ENCODE results near the gene FOXS1. TPM values are rescaled to one million over a fixed set of nuclear protein-coding genes. Genes with fewer than 3 reads are reported as not detected.
A peak's percentile ranks its signal among the peaks of the same experiment; 100 is the strongest.

The FOXS1 gene
- total RNA-seq, 3 donors from 2014 or later = 0.60 TPM; not detected in 2

- intact Hi-C loops (cut with DNase I, micrococcal nuclease) = loop anchor here in 1 of 2 donors (5.0 kb wide), 1 partner anchor 215 kb away; no protein-coding TSS in a partner anchor
- DNase-seq (peak; percentile 74 to 80 (median 75)), ATAC-seq (peak; percentile 89)
- Histone ChIP-seq H3K4me1 (ENCODE audit: low read depth) (no peaks in the 10 kb centered on the region), H3K4me3 (no peak overlapping the region), H3K36me3 (ENCODE audit: low read depth) (no peaks in the 10 kb centered on the region), H3K9me3 (no peaks in the 10 kb centered on the region)
- peak; percentile 98 for TF ChIP-seq CTCF (IDR thresholded peaks at IDR 0.05)
These were observed 22.7 kb downstream of the FOXS1 start for GRCh38 chr20:31822421-31823330.

GRCh38 chr20:31821427-31821826, 24.0 kb downstream of the FOXS1 start:
- ATAC-seq (no peak), DNase-seq (no peak)
- no peak for TF ChIP-seq CTCF (IDR thresholded peaks at IDR 0.05)
- H3K4me1 ChIP-seq (ENCODE audit: low read depth) = no peaks in the 10 kb centered on the region
- H3K9me3 ChIP-seq = no peaks in the 10 kb centered on the region
- H3K4me3 ChIP-seq = no peak overlapping the region
- no peaks in the 10 kb centered on the region for H3K36me3 ChIP-seq (ENCODE audit: low read depth)
- intact Hi-C loops (cut with DNase I, micrococcal nuclease) = loop anchor here in 1 of 2 donors (5.0 kb wide), 1 partner anchor 216 kb away; no protein-coding TSS in a partner anchor

- no peak for ATAC-seq
- TF ChIP-seq CTCF (IDR thresholded peaks at IDR 0.05) = no peak
- H3K4me3 ChIP-seq = no peak overlapping the region
- H3K36me3 ChIP-seq (ENCODE audit: low read depth) = no peaks in the 10 kb centered on the region
- no peak for DNase-seq
- H3K9me3 ChIP-seq = no peaks in the 10 kb centered on the region
- intact Hi-C loops (cut with DNase I, micrococcal nuclease) = loop anchor here in 1 of 2 donors (5.0 kb wide), 1 partner anchor 217 kb away; no protein-coding TSS in a partner anchor
- H3K4me1 ChIP-seq (ENCODE audit: low read depth) = peaks cover 5% of the 10 kb centered on the region
These were observed 25.2 kb downstream of the FOXS1 start for GRCh38 chr20:31820228-31820627.

GRCh38 chr20:31819083-31819784, 26.2 kb downstream of the FOXS1 start, which contains the start of gene MYLK2:
MYLK2 (plus strand) TSS chr20:31819356; CDS start chr20:31819581, 225 bp downstream.
- no peaks in the 10 kb centered on the region for H3K36me3 ChIP-seq (ENCODE audit: low read depth)
- DNase-seq (no peak), ATAC-seq (no peak)
- peaks cover 5% of the 10 kb centered on the region for H3K4me1 ChIP-seq (ENCODE audit: low read depth)
- no peak within 1 kb of the TSS for H3K4me3 ChIP-seq
- no peaks in the 10 kb centered on the region for H3K9me3 ChIP-seq
- intact Hi-C loops (cut with DNase I, micrococcal nuclease) = no loop called here
- TF ChIP-seq CTCF (IDR thresholded peaks at IDR 0.05) = no peak

- TF ChIP-seq CTCF (IDR thresholded peaks at IDR 0.05) = no peak
- Histone ChIP-seq H3K36me3 (ENCODE audit: low read depth) (no peaks in the 10 kb centered on the region), H3K4me3 (no peak overlapping the region), H3K9me3 (no peaks in the 10 kb centered on the region), H3K4me1 (ENCODE audit: low read depth) (peaks cover 5% of the 10 kb centered on the region)
- intact Hi-C loops (cut with DNase I, micrococcal nuclease) = no loop called here
- ATAC-seq (no peak), DNase-seq (no peak)
These were observed 27.0 kb downstream of the FOXS1 start for GRCh38 chr20:31818376-31818908.

Measured in mucosa of descending colon (tissue), 3 donors.